ENCODE results near the gene PSMD6.

The PSMD6 gene

DNA sequence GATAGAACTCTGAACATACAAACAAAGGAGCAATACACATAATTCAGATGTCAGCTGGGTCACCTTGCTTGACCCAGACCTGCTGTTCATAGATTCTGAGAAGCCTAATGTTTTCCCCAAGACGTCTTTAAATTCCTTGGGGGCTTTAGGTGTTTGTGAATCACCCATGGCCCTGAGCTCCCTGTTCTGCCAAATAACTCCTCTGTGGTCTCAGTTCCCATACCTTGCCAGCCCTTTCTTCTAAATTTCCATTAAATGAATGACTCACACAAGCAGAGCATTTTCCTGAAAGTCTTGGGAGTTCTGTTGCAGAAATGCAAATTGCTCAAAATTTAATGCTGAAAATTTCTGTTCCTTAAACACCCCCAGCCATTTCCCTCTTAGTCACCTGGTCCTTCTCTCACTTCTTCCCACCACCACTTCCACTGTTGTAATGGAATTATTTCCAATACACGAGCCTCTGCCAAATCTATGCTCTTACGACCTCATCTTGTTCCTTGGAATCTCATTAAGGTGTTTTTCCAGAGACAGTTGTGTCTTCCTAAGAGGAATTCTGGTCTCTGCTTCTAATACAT lies 33.4 kb upstream of the PSMD6 start:
- no peaks in the 10 kb centered on the region for H3K36me3 ChIP-seq (ENCODE audit: insufficient read depth, low read length)

DNA sequence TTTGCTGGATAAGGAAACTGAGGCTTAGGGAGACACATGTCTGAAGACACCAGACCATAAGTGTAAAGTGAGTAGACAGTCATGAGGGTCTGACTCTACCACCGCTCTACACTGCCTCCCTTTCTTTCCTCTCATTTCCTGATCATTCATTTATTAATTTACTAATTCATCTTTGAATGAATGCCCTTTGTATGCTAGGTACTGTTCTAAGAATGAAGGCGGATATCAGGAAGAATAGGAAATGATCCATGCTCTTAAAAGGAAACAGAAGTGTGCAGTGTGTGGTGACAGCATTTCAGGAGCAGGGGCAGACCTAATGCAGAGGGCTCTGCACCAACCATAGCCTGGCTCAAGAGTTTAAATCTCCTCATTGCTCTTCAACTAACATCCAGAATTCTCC lies 31.8 kb upstream of the PSMD6 start:
- Histone ChIP-seq H3K9me3 (replicated peaks; ENCODE audit: low read length) (no peaks in the 10 kb centered on the region), H3K9ac (ENCODE audit: low read depth, low read length) (no peak overlapping the region), H3K4me3 (ENCODE audit: low read length) (no peak overlapping the region), H3K4me1 (ENCODE audit: control insufficient read depth, insufficient read depth, low read length) (no peaks in the 10 kb centered on the region), H3K4me2 (ENCODE audit: low read length) (no peak overlapping the region), H3K36me3 (ENCODE audit: insufficient read depth, low read length) (no peaks in the 10 kb centered on the region), H3K27me3 (ENCODE audit: control insufficient read depth, insufficient read depth, low read length) (peaks cover 5% of the 10 kb centered on the region)

More for the DNA sequence above, 33.4 kb upstream of the PSMD6 start:
- no peak overlapping the region for H3K4me3 ChIP-seq (ENCODE audit: low read length)
- H3K27me3 ChIP-seq (ENCODE audit: control insufficient read depth, insufficient read depth, low read length) = peaks cover 9% of the 10 kb centered on the region
- no peaks in the 10 kb centered on the region for H3K9me3 ChIP-seq (replicated peaks; ENCODE audit: low read length)
- H3K4me1 ChIP-seq (ENCODE audit: control insufficient read depth, insufficient read depth, low read length) = no peaks in the 10 kb centered on the region
- H3K9ac ChIP-seq (ENCODE audit: low read depth, low read length) = no peak overlapping the region
- no peak overlapping the region for H3K4me2 ChIP-seq (ENCODE audit: low read length)

DNA sequence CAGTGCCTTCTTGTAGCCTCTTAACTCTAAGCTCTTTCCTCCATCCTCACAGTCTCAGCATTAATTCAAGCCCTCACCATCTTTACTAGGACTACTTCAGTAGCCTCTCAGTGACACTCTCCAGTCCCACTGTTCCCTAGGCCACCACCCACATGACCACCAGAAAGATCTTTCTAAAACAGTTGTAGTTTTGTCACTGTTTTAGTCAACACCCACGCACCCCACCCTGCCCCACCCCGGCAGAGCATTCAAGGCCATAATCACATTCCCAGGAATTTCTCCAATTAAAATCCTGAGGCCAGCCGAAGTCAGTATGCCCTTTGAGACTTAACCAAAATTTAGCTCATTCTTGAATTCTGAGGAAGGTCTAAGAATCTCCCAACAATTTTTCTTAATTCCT lies 31.2 kb upstream of the PSMD6 start:
- Histone ChIP-seq H3K4me3 (ENCODE audit: low read length) (no peak overlapping the region), H3K9me3 (replicated peaks; ENCODE audit: low read length) (no peaks in the 10 kb centered on the region), H3K27me3 (ENCODE audit: control insufficient read depth, insufficient read depth, low read length) (peaks cover 5% of the 10 kb centered on the region), H3K9ac (ENCODE audit: low read depth, low read length) (no peak overlapping the region), H3K4me1 (ENCODE audit: control insufficient read depth, insufficient read depth, low read length) (no peaks in the 10 kb centered on the region), H3K4me2 (ENCODE audit: low read length) (no peak overlapping the region), H3K36me3 (ENCODE audit: insufficient read depth, low read length) (no peaks in the 10 kb centered on the region)

- Histone ChIP-seq H3K4me1 (ENCODE audit: control insufficient read depth, insufficient read depth, low read length) (peaks cover 6% of the 10 kb centered on the region), H3K9me3 (replicated peaks; ENCODE audit: low read length) (no peaks in the 10 kb centered on the region), H3K36me3 (ENCODE audit: insufficient read depth, low read length) (no peaks in the 10 kb centered on the region), H3K4me3 (ENCODE audit: low read length) (no peak overlapping the region), H3K9ac (ENCODE audit: low read depth, low read length) (no peak overlapping the region), H3K4me2 (ENCODE audit: low read length) (no peak overlapping the region), H3K27me3 (ENCODE audit: control insufficient read depth, insufficient read depth, low read length) (peaks cover 5% of the 10 kb centered on the region)
Observed at GRCh38 chr3:64053581-64053980, 30.3 kb upstream of the PSMD6 start.

- Histone ChIP-seq H3K36me3 (ENCODE audit: insufficient read depth, low read length) (no peaks in the 10 kb centered on the region), H3K4me3 (ENCODE audit: low read length) (no peak overlapping the region)
Observed at GRCh38 chr3:64053117-64053516, 29.8 kb upstream of the PSMD6 start.

GRCh38 chr3:64049832-64050231 lies 26.5 kb upstream of the PSMD6 start:
- H3K36me3 ChIP-seq (ENCODE audit: insufficient read depth, low read length) = no peaks in the 10 kb centered on the region
- H3K4me1 ChIP-seq (ENCODE audit: control insufficient read depth, insufficient read depth, low read length) = peaks cover 10% of the 10 kb centered on the region
- H3K27me3 ChIP-seq (ENCODE audit: control insufficient read depth, insufficient read depth, low read length) = no peaks in the 10 kb centered on the region
- no peaks in the 10 kb centered on the region for H3K9me3 ChIP-seq (replicated peaks; ENCODE audit: low read length)
- no peak overlapping the region for H3K9ac ChIP-seq (ENCODE audit: low read depth, low read length)
- no peak overlapping the region for H3K4me2 ChIP-seq (ENCODE audit: low read length)
- H3K4me3 ChIP-seq (ENCODE audit: low read length) = no peak overlapping the region

More at GRCh38 chr3:64053117-64053516, 29.8 kb upstream of the PSMD6 start:
- H3K4me1 ChIP-seq (ENCODE audit: control insufficient read depth, insufficient read depth, low read length) = peaks cover 10% of the 10 kb centered on the region
- no peaks in the 10 kb centered on the region for H3K9me3 ChIP-seq (replicated peaks; ENCODE audit: low read length)
- peaks cover 3% of the 10 kb centered on the region for H3K27me3 ChIP-seq (ENCODE audit: control insufficient read depth, insufficient read depth, low read length)
- no peak overlapping the region for H3K9ac ChIP-seq (ENCODE audit: low read depth, low read length)
- H3K4me2 ChIP-seq (ENCODE audit: low read length) = no peak overlapping the region

DNA sequence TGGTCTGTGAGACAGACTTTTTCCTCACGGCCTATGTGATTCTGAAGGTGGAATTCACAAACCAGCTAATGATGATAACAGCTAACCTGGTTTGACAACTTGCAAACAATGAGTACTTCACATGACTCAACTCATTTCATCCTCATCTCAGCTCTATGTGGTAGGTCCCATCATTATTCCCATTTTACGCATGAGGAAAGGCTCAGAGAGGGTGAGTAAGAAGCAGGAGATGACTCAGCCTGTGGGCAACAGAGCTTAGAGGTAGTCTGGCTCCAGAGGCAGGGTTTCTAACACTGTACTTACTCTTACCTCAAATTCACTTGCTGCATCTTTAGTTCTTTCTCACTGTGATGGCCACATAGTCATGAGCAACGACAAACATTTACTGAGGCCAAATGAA lies 25.8 kb upstream of the PSMD6 start:
- Histone ChIP-seq H3K4me3 (ENCODE audit: low read length) (no peak overlapping the region), H3K36me3 (ENCODE audit: insufficient read depth, low read length) (no peaks in the 10 kb centered on the region), H3K27me3 (ENCODE audit: control insufficient read depth, insufficient read depth, low read length) (no peaks in the 10 kb centered on the region), H3K9ac (ENCODE audit: low read depth, low read length) (no peak overlapping the region), H3K4me2 (ENCODE audit: low read length) (no peak overlapping the region), H3K4me1 (ENCODE audit: control insufficient read depth, insufficient read depth, low read length) (peaks cover 10% of the 10 kb centered on the region), H3K9me3 (replicated peaks; ENCODE audit: low read length) (no peaks in the 10 kb centered on the region)

DNA sequence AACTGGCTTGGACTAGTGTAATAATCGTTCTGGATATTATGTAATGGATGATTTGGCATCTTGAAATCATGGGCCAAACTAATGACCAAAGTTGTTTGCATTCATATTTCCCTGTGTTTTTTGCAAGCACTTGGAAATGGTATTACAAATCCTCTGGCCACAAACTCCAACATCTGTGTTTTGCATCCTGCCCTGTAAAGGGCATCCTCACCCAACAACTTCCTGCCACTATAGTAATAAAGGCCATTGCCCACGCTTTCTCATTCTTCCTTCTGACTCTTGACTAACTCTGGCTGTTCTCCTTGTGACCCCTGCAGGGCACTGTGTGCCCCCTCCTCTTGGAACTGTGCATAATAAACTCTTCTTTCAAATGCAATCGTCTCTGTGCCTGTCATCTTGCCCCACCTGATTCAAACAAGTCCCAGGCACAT lies 25.4 kb upstream of the PSMD6 start:
- peaks cover 10% of the 10 kb centered on the region for H3K4me1 ChIP-seq (ENCODE audit: control insufficient read depth, insufficient read depth, low read length)
- no peaks in the 10 kb centered on the region for H3K9me3 ChIP-seq (replicated peaks; ENCODE audit: low read length)
- no peak overlapping the region for H3K9ac ChIP-seq (ENCODE audit: low read depth, low read length)
- no peak overlapping the region for H3K4me2 ChIP-seq (ENCODE audit: low read length)
- peaks cover 2% of the 10 kb centered on the region for H3K27me3 ChIP-seq (ENCODE audit: control insufficient read depth, insufficient read depth, low read length)
- H3K4me3 ChIP-seq (ENCODE audit: low read length) = no peak overlapping the region
- H3K36me3 ChIP-seq (ENCODE audit: insufficient read depth, low read length) = no peaks in the 10 kb centered on the region

DNA sequence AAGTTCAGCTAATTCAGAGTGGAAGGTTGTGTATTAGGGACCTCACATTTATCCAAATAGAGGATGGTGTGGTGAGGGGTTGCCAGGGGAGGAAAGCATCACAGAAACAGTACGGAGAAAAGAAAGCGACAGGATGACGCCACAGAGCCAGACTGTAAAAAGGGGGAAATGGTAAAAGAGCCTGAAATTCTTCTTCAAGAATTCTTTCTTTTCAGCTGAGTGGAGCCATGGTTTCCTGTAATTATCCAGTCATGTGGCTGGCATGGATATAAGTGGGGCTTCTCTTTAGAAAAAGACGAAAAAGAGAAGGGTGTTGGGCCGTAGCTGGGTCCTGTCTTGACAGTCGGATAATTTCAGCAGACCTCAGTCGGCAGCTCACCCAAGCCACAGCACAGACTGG lies 24.5 kb upstream of the PSMD6 start:
- Histone ChIP-seq H3K36me3 (ENCODE audit: insufficient read depth, low read length) (no peaks in the 10 kb centered on the region), H3K9ac (ENCODE audit: low read depth, low read length) (no peak overlapping the region), H3K4me2 (ENCODE audit: low read length) (no peak overlapping the region), H3K9me3 (replicated peaks; ENCODE audit: low read length) (no peaks in the 10 kb centered on the region), H3K4me1 (ENCODE audit: control insufficient read depth, insufficient read depth, low read length) (peaks cover 10% of the 10 kb centered on the region), H3K4me3 (ENCODE audit: low read length) (no peak overlapping the region), H3K27me3 (ENCODE audit: control insufficient read depth, insufficient read depth, low read length) (peaks cover 3% of the 10 kb centered on the region)

- Histone ChIP-seq H3K4me1 (ENCODE audit: control insufficient read depth, insufficient read depth, low read length) (peaks cover 10% of the 10 kb centered on the region), H3K36me3 (ENCODE audit: insufficient read depth, low read length) (no peaks in the 10 kb centered on the region), H3K4me2 (ENCODE audit: low read length) (no peak overlapping the region), H3K9ac (ENCODE audit: low read depth, low read length) (no peak overlapping the region), H3K9me3 (replicated peaks; ENCODE audit: low read length) (no peaks in the 10 kb centered on the region), H3K4me3 (ENCODE audit: low read length) (no peak overlapping the region), H3K27me3 (ENCODE audit: control insufficient read depth, insufficient read depth, low read length) (peaks cover 3% of the 10 kb centered on the region)
Observed at GRCh38 chr3:64046996-64047594, 23.8 kb upstream of the PSMD6 start.

GRCh38 chr3:64046592-64046991 lies 23.3 kb upstream of the PSMD6 start:
- Histone ChIP-seq H3K9me3 (replicated peaks; ENCODE audit: low read length) (no peaks in the 10 kb centered on the region), H3K4me2 (ENCODE audit: low read length) (no peak overlapping the region), H3K9ac (ENCODE audit: low read depth, low read length) (no peak overlapping the region), H3K4me3 (ENCODE audit: low read length) (no peak overlapping the region), H3K4me1 (ENCODE audit: control insufficient read depth, insufficient read depth, low read length) (peaks cover 10% of the 10 kb centered on the region), H3K36me3 (ENCODE audit: insufficient read depth, low read length) (no peaks in the 10 kb centered on the region), H3K27me3 (ENCODE audit: control insufficient read depth, insufficient read depth, low read length) (peaks cover 3% of the 10 kb centered on the region)

- no peak overlapping the region for H3K9ac ChIP-seq (ENCODE audit: low read depth, low read length)
- H3K27me3 ChIP-seq (ENCODE audit: control insufficient read depth, insufficient read depth, low read length) = peaks cover 21% of the 10 kb centered on the region
- H3K36me3 ChIP-seq (ENCODE audit: insufficient read depth, low read length) = no peaks in the 10 kb centered on the region
- H3K9me3 ChIP-seq (replicated peaks; ENCODE audit: low read length) = no peaks in the 10 kb centered on the region
- H3K4me3 ChIP-seq (ENCODE audit: low read length) = no peak overlapping the region
- no peak overlapping the region for H3K4me2 ChIP-seq (ENCODE audit: low read length)
- no peaks in the 10 kb centered on the region for H3K4me1 ChIP-seq (ENCODE audit: control insufficient read depth, insufficient read depth, low read length)
Observed at GRCh38 chr3:64042952-64043351, 19.7 kb upstream of the PSMD6 start.

Data from skeletal muscle satellite cell (primary cell).